ENCODE measurements around the gene PTPRN2.

- TF ChIP-seq, protein P1, sequence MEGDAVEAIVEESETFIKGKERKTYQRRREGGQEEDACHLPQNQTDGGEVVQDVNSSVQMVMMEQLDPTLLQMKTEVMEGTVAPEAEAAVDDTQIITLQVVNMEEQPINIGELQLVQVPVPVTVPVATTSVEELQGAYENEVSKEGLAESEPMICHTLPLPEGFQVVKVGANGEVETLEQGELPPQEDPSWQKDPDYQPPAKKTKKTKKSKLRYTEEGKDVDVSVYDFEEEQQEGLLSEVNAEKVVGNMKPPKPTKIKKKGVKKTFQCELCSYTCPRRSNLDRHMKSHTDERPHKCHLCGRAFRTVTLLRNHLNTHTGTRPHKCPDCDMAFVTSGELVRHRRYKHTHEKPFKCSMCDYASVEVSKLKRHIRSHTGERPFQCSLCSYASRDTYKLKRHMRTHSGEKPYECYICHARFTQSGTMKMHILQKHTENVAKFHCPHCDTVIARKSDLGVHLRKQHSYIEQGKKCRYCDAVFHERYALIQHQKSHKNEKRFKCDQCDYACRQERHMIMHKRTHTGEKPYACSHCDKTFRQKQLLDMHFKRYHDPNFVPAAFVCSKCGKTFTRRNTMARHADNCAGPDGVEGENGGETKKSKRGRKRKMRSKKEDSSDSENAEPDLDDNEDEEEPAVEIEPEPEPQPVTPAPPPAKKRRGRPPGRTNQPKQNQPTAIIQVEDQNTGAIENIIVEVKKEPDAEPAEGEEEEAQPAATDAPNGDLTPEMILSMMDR (IDR thresholded peaks at IDR 0.05): no peak
- no peak for TF ChIP-seq POLR2AphosphoS5 (IDR thresholded peaks at IDR 0.05)
Measured at GRCh38 chr7:157839226-157839625, 748.4 kb downstream of the PTPRN2 start.
